GM12878 (cell line): ENCODE data around the gene HPCA. TPM values are rescaled to one million over a fixed set of nuclear protein-coding genes. Genes with fewer than 3 reads are reported as not detected.

ENCODE experiments used
- ATAC-seq: fragments of 200-7000 bp; cut with Tn5 transposase; 3 replicates; pipeline ENCODE4 v1.9.1; 2020; ENCODE audit warnings: mild to moderate bottlenecking, moderate library complexity
- BruUV-seq: library from RNA; stranded (reverse); fragments of 400-500 nt; replicated peaks from 2 replicates; lab custom pipeline; 2021; lab: Mats Ljungman, UMichigan
- CTCF ChIA-PET: fragments of 300-600 bp; sonication (Branson Sonifier 250); formaldehyde crosslinking; extraction: SDS; loops from one replicate; lab custom pipeline; 2021; ENCODE audit warnings: inconsistent platforms; lab: Yijun Ruan, JAX
- POLR2A ChIA-PET: fragments of 350-600 bp; formaldehyde crosslinking; extraction: SDS; loops from one replicate; lab custom pipeline; 2021; ENCODE audit warnings: inconsistent platforms; lab: Charles Lee
- RAD21 ChIA-PET: fragments of 300-600 bp; sonication (Branson Sonifier 250); formaldehyde crosslinking; loops from one replicate; lab custom pipeline; 2023; ENCODE audit warnings: antibody characterized with exemption; ENCODE audit not compliant: unreplicated experiment; lab: Charles Lee
- SMC1A ChIA-PET: fragments of 300-600 bp; sonication (Branson Sonifier 250); formaldehyde crosslinking; loops from one replicate; lab custom pipeline; 2023; ENCODE audit not compliant: unreplicated experiment, uncharacterized antibody; lab: Charles Lee
- DNase-seq: peaks from one replicate; pipeline ENCODE4 v3.0.0-alpha.2; 2011; ENCODE audit warnings: low read depth, low spot score
- FAIRE-seq: peaks from 3 replicates; lab custom pipeline; 2011; peaks lifted over from hg19 to GRCh38; lab: Jason Lieb, UNC
- H2AFZ ChIP-seq: 2 replicates; pipeline ENCODE4 v1.6.0; 2011; ENCODE audit warnings: low read depth, low read length, control low read depth; ENCODE audit not compliant: control insufficient read depth
- H3K27ac ChIP-seq: 2 replicates; pipeline ENCODE4 v1.5.1; 2011; ENCODE audit warnings: control low read depth; ENCODE audit not compliant: control insufficient read depth, insufficient read depth
- H3K27me3 ChIP-seq, 2 experiments: replicated peaks in 1 of 2; 2 replicates each; pipeline versions ENCODE4 v1.6.0 to v1.6.1; 2011; ENCODE audit warnings: low read length in 1 of 2; ENCODE audit not compliant: control insufficient read depth in 2 of 2, insufficient read depth in 2 of 2
- H3K36me3 ChIP-seq, 2 experiments: 2 replicates each; pipeline ENCODE4 v1.5.1; 2011; ENCODE audit warnings: low read length in 1 of 2; ENCODE audit not compliant: control insufficient read depth in 2 of 2, insufficient read depth in 2 of 2
- H3K4me1 ChIP-seq: 2 replicates; pipeline ENCODE4 v1.6.1; 2011; ENCODE audit warnings: mild to moderate bottlenecking, low read length, moderate library complexity, mixed read lengths; ENCODE audit not compliant: control insufficient read depth, insufficient read depth
- H3K4me2 ChIP-seq: 2 replicates; pipeline ENCODE4 v1.6.0; 2011; ENCODE audit warnings: control low read depth; ENCODE audit not compliant: control insufficient read depth, insufficient read depth
- H3K4me3 ChIP-seq: fragments of 200-600 bp; sonication (generic); 2 replicates; pipeline ENCODE4 v1.5.1; 2016
- H3K79me2 ChIP-seq: 2 replicates; pipeline ENCODE4 v1.6.0; 2011; ENCODE audit warnings: low read length; ENCODE audit not compliant: control insufficient read depth, insufficient read depth
- H3K9ac ChIP-seq: 2 replicates; pipeline ENCODE4 v1.8.0; 2011; ENCODE audit warnings: low read length, control low read depth, mixed read lengths; ENCODE audit not compliant: control insufficient read depth, insufficient read depth
- H3K9me3 ChIP-seq: replicated peaks from 3 replicates; pipeline ENCODE4 v1.5.1; 2011; ENCODE audit warnings: mild to moderate bottlenecking, low read length; ENCODE audit not compliant: control insufficient read depth, insufficient read depth
- H4K20me1 ChIP-seq: 2 replicates; pipeline ENCODE4 v1.6.0; 2011; ENCODE audit not compliant: control insufficient read depth, insufficient read depth
- MYC ChIP-seq: IDR thresholded peaks from 2 replicates; pipeline ENCODE4 v1.6.1; 2011; ENCODE audit warnings: mild to moderate bottlenecking, low read length, moderate library complexity, inconsistent platforms; ENCODE audit not compliant: insufficient read depth, insufficient replicate concordance, insufficient read length, severe bottlenecking
- NFXL1 ChIP-seq: fragments of 450-650 bp; IDR thresholded peaks from 2 replicates; pipeline ENCODE4 v1.6.1; 2017; ENCODE audit warnings: antibody characterized with exemption, mild to moderate bottlenecking, borderline replicate concordance
- NR2C1 ChIP-seq: fragments of 450-650 bp; IDR thresholded peaks from 2 replicates; pipeline ENCODE4 v1.6.1; 2017; ENCODE audit warnings: antibody characterized with exemption, mild to moderate bottlenecking, moderate library complexity
- RFX5 ChIP-seq: IDR thresholded peaks from 2 replicates; pipeline ENCODE4 v1.6.1; 2011; ENCODE audit warnings: low read depth, low read length, improper control_type of control experiment
- SMC3 ChIP-seq: IDR thresholded peaks from 2 replicates; pipeline ENCODE4 v1.6.1; 2011; ENCODE audit warnings: low read length, improper control_type of control experiment, borderline replicate concordance
- TBL1XR1 ChIP-seq: IDR thresholded peaks from 2 replicates; pipeline ENCODE4 v1.6.1; 2012; ENCODE audit warnings: low read depth, low read length, improper control_type of control experiment
- WGBS: methylation state at CpG from one replicate; pipeline ENCODE4 v1.1.6; 2016; ENCODE audit warnings: low lambda C conversion rate; ENCODE audit not compliant: insufficient replicate concordance, insufficient coverage; ENCODE audit errors: missing lambda C conversion rate; 5-methylcytosine and 5-hydroxymethylcytosine counted together
- in situ Hi-C: fragments of 300-500 bp; cut with MboI; formaldehyde crosslinking; loops from 9 replicates; pipeline ENCODE4 v1.14.3; 2018; ENCODE audit warnings: mixed read lengths
- intact Hi-C: fragments of 100-400 bp; cut with micrococcal nuclease; formaldehyde crosslinking; loops from one replicate; pipeline ENCODE4 v1.14.2; 2022; ENCODE audit not compliant: unreplicated experiment
- polyA plus RNA-seq, 11 experiments: library from polyadenylated mRNA; depleted of rRNA in 4 of 11; unstranded in 6 of 11; stranded (reverse) in 5 of 11; fragments of >200 nt; fragmentation: Nextera tagmentation in 4 of 11; fragmentation: Illumina TruSeq in 1 of 11; extraction: Ambion mirVana in 4 of 11; extraction: Trizol in 1 of 11; gene quantifications; 1 replicate in 1 of 11; 2 replicates in 10 of 11; pipeline versions ENCODE4 v1.2.1 to v1.2.3, GENCODE V29; 2011 to 2016; ENCODE audit warnings: inconsistent platforms in 2 of 11, missing spikeins in 2 of 11, low read depth in 1 of 11
- total RNA-seq, 4 experiments: library from RNA; depleted of rRNA in 3 of 4; stranded (reverse); fragments of >200 nt in 3 of 4; fragmentation: Illumina TruSeq in 1 of 4; extraction: Trizol in 1 of 4; gene quantifications; 2 replicates each; pipeline versions ENCODE4 v1.2.1 to v1.2.3, GENCODE V29; 2013 to 2021
- TF ChIP-seq, protein P1 (sequence below): fragments of 450-650 bp; formaldehyde crosslinking; IDR thresholded peaks from 2 replicates; pipeline ENCODE4 v1.5.0; 2022; ENCODE audit warnings: mild to moderate bottlenecking, missing genetic modification characterization
- TF ChIP-seq, protein P2 (sequence below): IDR thresholded peaks from 2 replicates; pipeline ENCODE4 v1.6.1; 2011; ENCODE audit warnings: low read depth, mild to moderate bottlenecking, low read length, moderate library complexity, borderline replicate concordance; ENCODE audit errors: extremely low read depth

HPCA gene
- total and polyA plus RNA-seq, 10 of the 15 experiments (the other 5 are each of a cell fraction or from before 2014, with no cell fraction given): 0.11 TPM; not detected in 9

DNA sequence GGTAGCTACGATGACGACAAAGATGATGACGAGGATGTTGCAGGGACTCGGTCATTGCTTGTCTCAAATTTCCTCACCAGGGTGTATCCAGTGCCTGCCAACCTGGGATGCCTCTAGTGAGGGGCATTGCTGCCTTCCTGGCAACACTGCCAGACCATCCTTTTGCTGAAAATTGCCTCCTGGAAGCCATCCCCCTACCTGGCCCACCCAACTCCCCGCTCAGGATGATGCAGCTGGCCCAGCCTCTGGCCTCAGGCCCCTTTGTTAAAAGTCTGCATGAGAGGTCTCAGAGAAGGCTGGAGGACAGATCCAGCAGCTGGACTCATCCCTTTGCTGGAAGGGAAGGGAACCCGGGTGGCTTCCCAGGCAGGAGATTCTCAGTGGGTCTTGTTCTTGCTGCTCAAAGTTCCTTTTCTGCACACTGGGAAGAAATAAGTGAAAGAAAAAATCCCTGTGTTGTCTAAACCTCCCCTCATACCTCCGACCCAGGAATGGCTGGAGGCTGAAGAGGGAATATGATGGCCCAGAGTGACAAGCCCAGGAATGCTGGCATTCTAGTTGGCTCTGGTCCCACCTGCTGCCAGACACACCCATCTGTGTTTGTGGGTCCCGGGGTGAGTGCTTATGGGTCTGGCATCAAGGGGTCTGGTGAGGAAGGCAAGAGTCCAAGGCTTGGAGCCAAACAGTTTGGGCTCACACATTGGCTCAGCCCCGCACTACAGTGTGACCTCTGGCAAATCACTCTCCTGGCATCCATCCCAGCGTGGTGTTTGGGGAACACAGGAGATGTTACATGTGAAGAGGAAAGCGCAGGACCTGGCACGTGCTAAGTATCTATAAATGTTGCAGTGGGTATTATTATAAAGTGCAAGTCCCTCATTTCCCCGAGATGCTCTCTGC, 8.8 kb upstream of the HPCA start:
- 37% methylated on average over 13 of the region's 13 CpGs for WGBS
- Histone ChIP-seq H3K9ac (no peak overlapping the region), H3K27me3 (no peaks in the 10 kb centered on the region), H3K27ac (no peak overlapping the region), H3K4me3 (no peak overlapping the region), H3K9me3 (no peaks in the 10 kb centered on the region), H3K4me2 (no peak overlapping the region), H3K4me1 (peaks cover 10% of the 10 kb centered on the region), H3K79me2 (no peaks in the 10 kb centered on the region), H3K36me3 (no peaks in the 10 kb centered on the region)
- ChIA-PET SMC1A (interaction anchor here (1.8 to 3.5 kb wide), 3 partner anchors 15 to 55 kb away, joined by 5 to 15 read pairs (median 13); no protein-coding TSS in a partner anchor), CTCF (interaction anchor here (0.6 to 3.5 kb wide), 19 partner anchors 10 to 357 kb away, joined by 3 to 57 read pairs (median 9); no protein-coding TSS in a partner anchor), RAD21 (interaction anchor here (1.8 to 3.1 kb wide), 3 partner anchors 203 to 211 kb away, joined by 5 to 13 read pairs (median 11); partner anchors contain the start of gene AZIN2)
- in situ Hi-C loops: no loop called here
- ATAC-seq (no peak), FAIRE-seq (no peak)
- no peak for TF ChIP-seq SMC3
- TF ChIP-seq MYC: no peak
- no peak for TF ChIP-seq NFXL1
- no peak for TF ChIP-seq RFX5
- no peak for TF ChIP-seq NR2C1
- TF ChIP-seq, protein P1, sequence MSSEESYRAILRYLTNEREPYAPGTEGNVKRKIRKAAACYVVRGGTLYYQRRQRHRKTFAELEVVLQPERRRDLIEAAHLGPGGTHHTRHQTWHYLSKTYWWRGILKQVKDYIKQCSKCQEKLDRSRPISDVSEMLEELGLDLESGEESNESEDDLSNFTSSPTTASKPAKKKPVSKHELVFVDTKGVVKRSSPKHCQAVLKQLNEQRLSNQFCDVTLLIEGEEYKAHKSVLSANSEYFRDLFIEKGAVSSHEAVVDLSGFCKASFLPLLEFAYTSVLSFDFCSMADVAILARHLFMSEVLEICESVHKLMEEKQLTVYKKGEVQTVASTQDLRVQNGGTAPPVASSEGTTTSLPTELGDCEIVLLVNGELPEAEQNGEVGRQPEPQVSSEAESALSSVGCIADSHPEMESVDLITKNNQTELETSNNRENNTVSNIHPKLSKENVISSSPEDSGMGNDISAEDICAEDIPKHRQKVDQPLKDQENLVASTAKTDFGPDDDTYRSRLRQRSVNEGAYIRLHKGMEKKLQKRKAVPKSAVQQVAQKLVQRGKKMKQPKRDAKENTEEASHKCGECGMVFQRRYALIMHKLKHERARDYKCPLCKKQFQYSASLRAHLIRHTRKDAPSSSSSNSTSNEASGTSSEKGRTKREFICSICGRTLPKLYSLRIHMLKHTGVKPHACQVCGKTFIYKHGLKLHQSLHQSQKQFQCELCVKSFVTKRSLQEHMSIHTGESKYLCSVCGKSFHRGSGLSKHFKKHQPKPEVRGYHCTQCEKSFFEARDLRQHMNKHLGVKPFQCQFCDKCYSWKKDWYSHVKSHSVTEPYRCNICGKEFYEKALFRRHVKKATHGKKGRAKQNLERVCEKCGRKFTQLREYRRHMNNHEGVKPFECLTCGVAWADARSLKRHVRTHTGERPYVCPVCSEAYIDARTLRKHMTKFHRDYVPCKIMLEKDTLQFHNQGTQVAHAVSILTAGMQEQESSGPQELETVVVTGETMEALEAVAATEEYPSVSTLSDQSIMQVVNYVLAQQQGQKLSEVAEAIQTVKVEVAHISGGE (CRISPR knock-in tag): no peak
- TF ChIP-seq, protein P2, sequence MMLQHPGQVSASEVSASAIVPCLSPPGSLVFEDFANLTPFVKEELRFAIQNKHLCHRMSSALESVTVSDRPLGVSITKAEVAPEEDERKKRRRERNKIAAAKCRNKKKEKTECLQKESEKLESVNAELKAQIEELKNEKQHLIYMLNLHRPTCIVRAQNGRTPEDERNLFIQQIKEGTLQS: no peak
- TF ChIP-seq TBL1XR1: no peak
- TF ChIP-seq, all 136 proteins: peak for 0
- no peak for DNase-seq
- H4K20me1 ChIP-seq: no peaks in the 10 kb centered on the region
- no peak overlapping the region for H2AFZ ChIP-seq
- BruUV-seq: no TSS peak
- intact Hi-C loops: loop anchor here (10.0 kb wide), 1 partner anchor 353 kb away; no protein-coding TSS in a partner anchor
- POLR2A ChIA-PET: interaction anchor here (0.6 kb wide), 1 partner anchor 577 kb away, joined by 3 read pairs; no protein-coding TSS in a partner anchor
